Stimulated activated CD4-positive, alpha-beta T cell treated with anti-CD3 and anti-CD28 coated beads, Interleukin-4, amount 100 ng/mL, for 4 hours (primary cell): ENCODE data around the gene MICAL3.

ENCODE experiments used
- DNase-seq, 2 experiments: peaks; one replicate each; pipeline ENCODE4 v3.0.0-alpha.2; 2020

MICAL3 gene

DNA sequence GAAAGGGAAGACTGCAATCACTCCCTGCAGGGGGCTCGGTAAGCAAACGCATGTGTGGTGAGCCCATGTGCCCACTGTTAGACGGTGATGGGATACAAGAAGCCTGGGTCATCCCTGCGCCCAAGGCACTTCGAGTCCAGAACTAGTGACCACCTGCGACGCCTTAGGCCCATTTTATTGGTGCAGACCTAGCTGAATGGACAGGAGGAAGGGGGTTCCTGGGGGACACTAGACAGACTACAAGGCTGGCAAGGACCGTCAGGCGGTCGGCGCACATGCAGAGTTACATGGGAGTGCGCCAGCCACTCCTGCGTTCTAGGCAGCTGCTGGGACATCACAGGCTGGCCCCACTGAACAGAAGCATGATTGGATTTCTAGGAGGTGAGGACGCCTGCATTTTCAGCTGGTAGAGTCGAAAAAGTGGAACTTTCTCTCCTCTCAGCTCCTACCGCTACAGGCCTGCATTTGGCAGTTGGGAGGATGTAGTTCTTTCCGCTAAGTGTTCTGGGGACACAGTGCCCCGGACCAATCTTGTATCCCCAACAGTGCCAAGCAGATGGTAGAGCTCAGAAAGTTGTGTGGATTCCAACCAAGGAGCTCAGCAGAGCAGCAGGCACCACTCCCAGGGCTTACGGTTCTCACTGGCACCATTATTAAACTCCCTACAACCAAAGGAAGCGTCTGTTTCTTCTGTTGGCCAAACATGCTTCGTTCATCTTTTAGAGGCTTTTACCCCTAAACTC, 285.8 kb downstream of the MICAL3 start:
- DNase-seq, result no peak
